GM12878 (cell line): ENCODE data around the gene CALR. TPM values are rescaled to one million over a fixed set of nuclear protein-coding genes. Genes with fewer than 3 reads are reported as not detected.
A peak's percentile ranks its signal among the peaks of the same experiment; 100 is the strongest.

ENCODE experiments used
- ATAC-seq: fragments of 200-7000 bp; cut with Tn5 transposase; 3 replicates; pipeline ENCODE4 v1.9.1; 2020; ENCODE audit warnings: mild to moderate bottlenecking, moderate library complexity
- BruUV-seq: library from RNA; stranded (reverse); fragments of 400-500 nt; replicated peaks from 2 replicates; lab custom pipeline; 2021; lab: Mats Ljungman, UMichigan
- CTCF ChIA-PET: fragments of 300-600 bp; sonication (Branson Sonifier 250); formaldehyde crosslinking; extraction: SDS; loops from one replicate; lab custom pipeline; 2021; ENCODE audit warnings: inconsistent platforms; lab: Yijun Ruan, JAX
- POLR2A ChIA-PET: fragments of 350-600 bp; formaldehyde crosslinking; extraction: SDS; loops from one replicate; lab custom pipeline; 2021; ENCODE audit warnings: inconsistent platforms; lab: Charles Lee
- RAD21 ChIA-PET: fragments of 300-600 bp; sonication (Branson Sonifier 250); formaldehyde crosslinking; loops from one replicate; lab custom pipeline; 2023; ENCODE audit warnings: antibody characterized with exemption; ENCODE audit not compliant: unreplicated experiment; lab: Charles Lee
- SMC1A ChIA-PET: fragments of 300-600 bp; sonication (Branson Sonifier 250); formaldehyde crosslinking; loops from one replicate; lab custom pipeline; 2023; ENCODE audit not compliant: unreplicated experiment, uncharacterized antibody; lab: Charles Lee
- DNase-seq: peaks from one replicate; pipeline ENCODE4 v3.0.0-alpha.2; 2011; ENCODE audit warnings: low read depth, low spot score
- FAIRE-seq: peaks from 3 replicates; lab custom pipeline; 2011; peaks lifted over from hg19 to GRCh38; lab: Jason Lieb, UNC
- H2AFZ ChIP-seq: 2 replicates; pipeline ENCODE4 v1.6.0; 2011; ENCODE audit warnings: low read depth, low read length, control low read depth; ENCODE audit not compliant: control insufficient read depth
- H3K27ac ChIP-seq: 2 replicates; pipeline ENCODE4 v1.5.1; 2011; ENCODE audit warnings: control low read depth; ENCODE audit not compliant: control insufficient read depth, insufficient read depth
- H3K27me3 ChIP-seq, 2 experiments: replicated peaks in 1 of 2; 2 replicates each; pipeline versions ENCODE4 v1.6.0 to v1.6.1; 2011; ENCODE audit warnings: low read length in 1 of 2; ENCODE audit not compliant: control insufficient read depth in 2 of 2, insufficient read depth in 2 of 2
- H3K36me3 ChIP-seq, 2 experiments: 2 replicates each; pipeline ENCODE4 v1.5.1; 2011; ENCODE audit warnings: low read length in 1 of 2; ENCODE audit not compliant: control insufficient read depth in 2 of 2, insufficient read depth in 2 of 2
- H3K4me1 ChIP-seq: 2 replicates; pipeline ENCODE4 v1.6.1; 2011; ENCODE audit warnings: mild to moderate bottlenecking, low read length, moderate library complexity, mixed read lengths; ENCODE audit not compliant: control insufficient read depth, insufficient read depth
- H3K4me2 ChIP-seq: 2 replicates; pipeline ENCODE4 v1.6.0; 2011; ENCODE audit warnings: control low read depth; ENCODE audit not compliant: control insufficient read depth, insufficient read depth
- H3K4me3 ChIP-seq: fragments of 200-600 bp; sonication (generic); 2 replicates; pipeline ENCODE4 v1.5.1; 2016
- H3K79me2 ChIP-seq: 2 replicates; pipeline ENCODE4 v1.6.0; 2011; ENCODE audit warnings: low read length; ENCODE audit not compliant: control insufficient read depth, insufficient read depth
- H3K9ac ChIP-seq: 2 replicates; pipeline ENCODE4 v1.8.0; 2011; ENCODE audit warnings: low read length, control low read depth, mixed read lengths; ENCODE audit not compliant: control insufficient read depth, insufficient read depth
- H3K9me3 ChIP-seq: replicated peaks from 3 replicates; pipeline ENCODE4 v1.5.1; 2011; ENCODE audit warnings: mild to moderate bottlenecking, low read length; ENCODE audit not compliant: control insufficient read depth, insufficient read depth
- H4K20me1 ChIP-seq: 2 replicates; pipeline ENCODE4 v1.6.0; 2011; ENCODE audit not compliant: control insufficient read depth, insufficient read depth
- BACH1 ChIP-seq: fragments of 450-650 bp; IDR thresholded peaks from 2 replicates; pipeline ENCODE4 v1.6.1; 2017; ENCODE audit warnings: mild to moderate bottlenecking, borderline replicate concordance
- CBFB ChIP-seq: IDR thresholded peaks from 2 replicates; pipeline ENCODE4 v1.6.1; 2016; ENCODE audit warnings: antibody characterized with exemption, low read depth
- CHD1 ChIP-seq: IDR thresholded peaks from 2 replicates; pipeline ENCODE4 v1.6.1; 2012; ENCODE audit warnings: low read depth, low read length, improper control_type of control experiment
- GATAD2B ChIP-seq: fragments of 450-650 bp; conservative IDR thresholded peaks from 2 replicates; pipeline ENCODE4 v1.6.1; 2017; ENCODE audit warnings: low read depth, mild to moderate bottlenecking, moderate library complexity
- HCFC1 ChIP-seq: fragments of 150-350 bp; IDR thresholded peaks from 2 replicates; pipeline ENCODE4 v1.6.1; 2014; ENCODE audit warnings: low read length
- IKZF2 ChIP-seq, 2 experiments: fragments of 450-650 bp; IDR thresholded peaks; 2 replicates each; pipeline ENCODE4 v1.6.1; 2017; ENCODE audit warnings: mild to moderate bottlenecking in 2 of 2, moderate library complexity in 2 of 2
- JUND ChIP-seq: IDR thresholded peaks from 2 replicates; pipeline ENCODE4 v1.6.1; 2012; ENCODE audit warnings: low read depth, mild to moderate bottlenecking, low read length, improper control_type of control experiment, moderate library complexity
- LARP7 ChIP-seq: fragments of 450-650 bp; IDR thresholded peaks from 2 replicates; pipeline ENCODE4 v1.6.1; 2017; ENCODE audit warnings: mild to moderate bottlenecking
- SMC3 ChIP-seq: IDR thresholded peaks from 2 replicates; pipeline ENCODE4 v1.6.1; 2011; ENCODE audit warnings: low read length, improper control_type of control experiment, borderline replicate concordance
- SREBF2 ChIP-seq: IDR thresholded peaks from 2 replicates; pipeline ENCODE4 v1.6.1; 2012; ENCODE audit warnings: mild to moderate bottlenecking, low read length
- SUPT20H ChIP-seq: IDR thresholded peaks from 2 replicates; pipeline ENCODE4 v1.6.1; 2011; ENCODE audit warnings: low read depth, mild to moderate bottlenecking, low read length, moderate library complexity, borderline replicate concordance; ENCODE audit not compliant: control insufficient read depth
- WRNIP1 ChIP-seq: IDR thresholded peaks from 2 replicates; pipeline ENCODE4 v1.6.1; 2011; ENCODE audit warnings: low read depth, low read length, improper control_type of control experiment, borderline replicate concordance
- ZNF622 ChIP-seq: fragments of 450-650 bp; IDR thresholded peaks from 2 replicates; pipeline ENCODE4 v1.6.1; 2017; ENCODE audit warnings: mild to moderate bottlenecking, inconsistent platforms
- WGBS: methylation state at CpG from one replicate; pipeline ENCODE4 v1.1.6; 2016; ENCODE audit warnings: low lambda C conversion rate; ENCODE audit not compliant: insufficient replicate concordance, insufficient coverage; ENCODE audit errors: missing lambda C conversion rate; 5-methylcytosine and 5-hydroxymethylcytosine counted together
- in situ Hi-C: fragments of 300-500 bp; cut with MboI; formaldehyde crosslinking; loops from 9 replicates; pipeline ENCODE4 v1.14.3; 2018; ENCODE audit warnings: mixed read lengths
- intact Hi-C: fragments of 100-400 bp; cut with micrococcal nuclease; formaldehyde crosslinking; loops from one replicate; pipeline ENCODE4 v1.14.2; 2022; ENCODE audit not compliant: unreplicated experiment
- polyA plus RNA-seq, 11 experiments: library from polyadenylated mRNA; depleted of rRNA in 4 of 11; unstranded in 6 of 11; stranded (reverse) in 5 of 11; fragments of >200 nt; fragmentation: Nextera tagmentation in 4 of 11; fragmentation: Illumina TruSeq in 1 of 11; extraction: Ambion mirVana in 4 of 11; extraction: Trizol in 1 of 11; gene quantifications; 1 replicate in 1 of 11; 2 replicates in 10 of 11; pipeline versions ENCODE4 v1.2.1 to v1.2.3, GENCODE V29; 2011 to 2016; ENCODE audit warnings: inconsistent platforms in 2 of 11, missing spikeins in 2 of 11, low read depth in 1 of 11
- total RNA-seq, 4 experiments: library from RNA; depleted of rRNA in 3 of 4; stranded (reverse); fragments of >200 nt in 3 of 4; fragmentation: Illumina TruSeq in 1 of 4; extraction: Trizol in 1 of 4; gene quantifications; 2 replicates each; pipeline versions ENCODE4 v1.2.1 to v1.2.3, GENCODE V29; 2013 to 2021
- TF ChIP-seq, protein P1 (sequence below): fragments of 450-650 bp; IDR thresholded peaks from 2 replicates; pipeline ENCODE4 v1.6.1; 2017; ENCODE audit warnings: mild to moderate bottlenecking
- TF ChIP-seq, protein P2 (sequence below): fragments of 450-650 bp; formaldehyde crosslinking; IDR thresholded peaks from 2 replicates; pipeline ENCODE4 v1.4.0; 2022; ENCODE audit warnings: mild to moderate bottlenecking, moderate library complexity
- TF ChIP-seq, protein P3 (sequence below), 3 experiments: IDR thresholded peaks in 2 of 3; conservative IDR thresholded peaks in 1 of 3; 2 replicates each; pipeline ENCODE4 v1.5.1; 2011; ENCODE audit warnings: low read depth in 3 of 3, low read length in 3 of 3, mild to moderate bottlenecking in 3 of 3, control low read depth in 2 of 3, moderate library complexity in 2 of 3, inconsistent platforms in 1 of 3, mixed read lengths in 1 of 3; ENCODE audit not compliant: control insufficient read depth in 2 of 3, insufficient read depth in 1 of 3; ENCODE audit errors: extremely low read depth in 1 of 3

Gene CALR
- total and polyA plus RNA-seq, 10 of the 15 experiments (the other 5 are each of a cell fraction or from before 2014, with no cell fraction given): 202 to 1,451 (median 749) TPM

DNA sequence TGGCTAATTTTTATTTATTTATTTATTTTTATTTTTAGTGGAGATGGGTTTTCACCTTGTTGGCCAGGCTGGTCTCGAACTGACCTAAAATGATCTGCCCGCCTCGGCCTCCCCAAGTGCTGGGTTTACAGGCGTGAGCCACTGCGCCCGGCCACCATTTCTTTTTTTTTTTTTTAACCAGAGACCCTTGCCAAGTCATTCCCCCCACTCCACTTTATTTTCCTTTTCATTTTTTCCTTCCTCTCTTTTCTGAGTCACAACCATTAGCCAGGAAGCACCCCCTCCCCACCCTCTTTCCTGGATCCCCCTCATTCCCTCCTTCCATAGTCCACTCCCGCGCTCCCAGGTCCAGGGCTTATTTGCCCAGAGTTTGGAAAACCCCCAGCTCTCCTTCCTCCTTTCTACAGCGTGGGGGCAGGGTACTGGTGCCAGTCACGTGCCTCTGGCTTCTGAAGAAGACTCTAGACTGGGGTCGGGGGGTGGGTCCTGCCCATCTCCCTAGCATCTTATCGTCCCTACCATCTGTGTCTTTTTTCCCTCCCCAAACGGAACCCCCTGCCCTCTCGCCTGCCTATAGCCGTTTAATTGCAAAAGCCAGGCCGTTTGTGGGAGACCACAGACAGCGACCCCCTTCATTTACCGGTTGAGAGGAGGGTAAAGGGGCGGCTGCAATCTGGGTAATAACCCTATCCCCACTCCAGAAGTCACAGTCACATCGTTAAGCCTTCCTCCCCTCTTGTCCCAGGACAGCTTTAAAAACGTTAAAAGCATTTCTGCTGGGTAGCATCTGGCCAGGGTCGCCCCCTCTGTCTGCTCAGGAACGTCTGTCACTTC is 1.1 kb upstream of the CALR start:
- Histone ChIP-seq H3K4me3 (peak overlapping the region; percentile 64), H3K9ac (peak overlapping the region; percentile 84), H3K9me3 (no peaks in the 10 kb centered on the region), H3K4me1 (peaks cover 42% of the 10 kb centered on the region), H3K27me3 (no peaks in the 10 kb centered on the region), H3K27ac (peak overlapping the region; percentile 89), H4K20me1 (peaks cover 12% of the 10 kb centered on the region; the same call in 1 of the 2 replicates), H3K36me3 (peaks cover 13 to 28% of the 10 kb centered on the region in 2 experiments), H3K4me2 (peak overlapping the region; percentile 100), H2AFZ (peak overlapping the region; percentile 86), H3K79me2 (peaks cover 52% of the 10 kb centered on the region)
- CTCF ChIA-PET: interaction anchor here (0.9 to 1.6 kb wide), 6 partner anchors 27 to 160 kb away, joined by 3 to 9 read pairs (median 4); no protein-coding TSS in a partner anchor
- no TSS peak for BruUV-seq
- ATAC-seq (0 out of 3 replicates have a peak, but pooled peaks have one; percentile 2), FAIRE-seq (no peak), DNase-seq (no peak)
- 19% methylated on average over 23 of the region's 23 CpGs for WGBS
- in situ Hi-C loops: no loop called here
- intact Hi-C loops: loop anchor here (5.0 kb wide), 1 partner anchor 150 kb away; no protein-coding TSS in a partner anchor
- RAD21 ChIA-PET: interaction anchor here (1.1 to 1.8 kb wide), 4 partner anchors 28 to 46 kb away, joined by 3 to 8 read pairs (median 5); partner anchors contain the start of gene GCDH
- SMC1A ChIA-PET: interaction anchor here (0.8 to 1.8 kb wide), 5 partner anchors 9 to 52 kb away, joined by 3 to 9 read pairs (median 4); partner anchors contain the start of gene GCDH
- POLR2A ChIA-PET: interaction anchor here (0.5 to 3.1 kb wide), 11 partner anchors 11 to 854 kb away, joined by 3 to 13 read pairs (median 4); partner anchors contain the start of genes DNASE2, GADD45GIP1 and GCDH
- TF ChIP-seq JUND: no peak
- TF ChIP-seq, protein P1, sequence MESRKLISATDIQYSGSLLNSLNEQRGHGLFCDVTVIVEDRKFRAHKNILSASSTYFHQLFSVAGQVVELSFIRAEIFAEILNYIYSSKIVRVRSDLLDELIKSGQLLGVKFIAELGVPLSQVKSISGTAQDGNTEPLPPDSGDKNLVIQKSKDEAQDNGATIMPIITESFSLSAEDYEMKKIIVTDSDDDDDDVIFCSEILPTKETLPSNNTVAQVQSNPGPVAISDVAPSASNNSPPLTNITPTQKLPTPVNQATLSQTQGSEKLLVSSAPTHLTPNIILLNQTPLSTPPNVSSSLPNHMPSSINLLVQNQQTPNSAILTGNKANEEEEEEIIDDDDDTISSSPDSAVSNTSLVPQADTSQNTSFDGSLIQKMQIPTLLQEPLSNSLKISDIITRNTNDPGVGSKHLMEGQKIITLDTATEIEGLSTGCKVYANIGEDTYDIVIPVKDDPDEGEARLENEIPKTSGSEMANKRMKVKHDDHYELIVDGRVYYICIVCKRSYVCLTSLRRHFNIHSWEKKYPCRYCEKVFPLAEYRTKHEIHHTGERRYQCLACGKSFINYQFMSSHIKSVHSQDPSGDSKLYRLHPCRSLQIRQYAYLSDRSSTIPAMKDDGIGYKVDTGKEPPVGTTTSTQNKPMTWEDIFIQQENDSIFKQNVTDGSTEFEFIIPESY: no peak
- TF ChIP-seq HCFC1: no peak
- TF ChIP-seq, protein P2, sequence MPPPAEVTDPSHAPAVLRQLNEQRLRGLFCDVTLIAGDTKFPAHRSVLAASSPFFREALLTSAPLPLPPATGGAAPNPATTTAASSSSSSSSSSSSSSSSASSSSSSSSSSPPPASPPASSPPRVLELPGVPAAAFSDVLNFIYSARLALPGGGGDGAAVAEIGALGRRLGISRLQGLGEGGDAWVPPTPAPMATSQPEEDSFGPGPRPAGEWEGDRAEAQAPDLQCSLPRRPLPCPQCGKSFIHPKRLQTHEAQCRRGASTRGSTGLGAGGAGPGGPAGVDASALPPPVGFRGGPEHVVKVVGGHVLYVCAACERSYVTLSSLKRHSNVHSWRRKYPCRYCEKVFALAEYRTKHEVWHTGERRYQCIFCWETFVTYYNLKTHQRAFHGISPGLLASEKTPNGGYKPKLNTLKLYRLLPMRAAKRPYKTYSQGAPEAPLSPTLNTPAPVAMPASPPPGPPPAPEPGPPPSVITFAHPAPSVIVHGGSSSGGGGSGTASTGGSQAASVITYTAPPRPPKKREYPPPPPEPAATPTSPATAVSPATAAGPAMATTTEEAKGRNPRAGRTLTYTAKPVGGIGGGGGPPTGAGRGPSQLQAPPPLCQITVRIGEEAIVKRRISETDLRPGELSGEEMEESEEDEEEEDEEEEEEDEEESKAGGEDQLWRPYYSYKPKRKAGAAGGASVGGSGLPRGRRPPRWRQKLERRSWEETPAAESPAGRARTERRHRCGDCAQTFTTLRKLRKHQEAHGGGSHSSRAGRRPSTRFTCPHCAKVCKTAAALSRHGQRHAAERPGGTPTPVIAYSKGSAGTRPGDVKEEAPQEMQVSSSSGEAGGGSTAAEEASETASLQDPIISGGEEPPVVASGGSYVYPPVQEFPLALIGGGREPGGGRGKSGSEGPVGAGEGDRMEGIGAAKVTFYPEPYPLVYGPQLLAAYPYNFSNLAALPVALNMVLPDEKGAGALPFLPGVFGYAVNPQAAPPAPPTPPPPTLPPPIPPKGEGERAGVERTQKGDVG (CRISPR knock-in tag): no peak
- TF ChIP-seq LARP7: no peak
- TF ChIP-seq GATAD2B: no peak
- no peak for TF ChIP-seq CBFB
- TF ChIP-seq SUPT20H: no peak
- TF ChIP-seq BACH1: no peak
- TF ChIP-seq IKZF2 (IDR thresholded peaks at IDR 0.05): peak; percentile 68 to 86
- TF ChIP-seq CHD1: no peak
- TF ChIP-seq, protein P3, sequence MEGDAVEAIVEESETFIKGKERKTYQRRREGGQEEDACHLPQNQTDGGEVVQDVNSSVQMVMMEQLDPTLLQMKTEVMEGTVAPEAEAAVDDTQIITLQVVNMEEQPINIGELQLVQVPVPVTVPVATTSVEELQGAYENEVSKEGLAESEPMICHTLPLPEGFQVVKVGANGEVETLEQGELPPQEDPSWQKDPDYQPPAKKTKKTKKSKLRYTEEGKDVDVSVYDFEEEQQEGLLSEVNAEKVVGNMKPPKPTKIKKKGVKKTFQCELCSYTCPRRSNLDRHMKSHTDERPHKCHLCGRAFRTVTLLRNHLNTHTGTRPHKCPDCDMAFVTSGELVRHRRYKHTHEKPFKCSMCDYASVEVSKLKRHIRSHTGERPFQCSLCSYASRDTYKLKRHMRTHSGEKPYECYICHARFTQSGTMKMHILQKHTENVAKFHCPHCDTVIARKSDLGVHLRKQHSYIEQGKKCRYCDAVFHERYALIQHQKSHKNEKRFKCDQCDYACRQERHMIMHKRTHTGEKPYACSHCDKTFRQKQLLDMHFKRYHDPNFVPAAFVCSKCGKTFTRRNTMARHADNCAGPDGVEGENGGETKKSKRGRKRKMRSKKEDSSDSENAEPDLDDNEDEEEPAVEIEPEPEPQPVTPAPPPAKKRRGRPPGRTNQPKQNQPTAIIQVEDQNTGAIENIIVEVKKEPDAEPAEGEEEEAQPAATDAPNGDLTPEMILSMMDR (IDR thresholded peaks at IDR 0.05 in 2 of 3, conservative IDR thresholded peaks at IDR 0.05 in 1 of 3; ENCODE audit: control insufficient read depth in 2 of 3, extremely low read depth in 1 of 3, insufficient read depth in 1 of 3, low read depth in 3 of 3, low read length in 3 of 3): no peak
- TF ChIP-seq ZNF622: no peak
- no peak for TF ChIP-seq SMC3
- no peak for TF ChIP-seq SREBF2
- TF ChIP-seq WRNIP1: no peak
